SK-N-SH (cell line): ENCODE data around the gene LYL1. TPM values are rescaled to one million over a fixed set of nuclear protein-coding genes. Genes with fewer than 3 reads are reported as not detected.
A peak's percentile ranks its signal among the peaks of the same experiment; 100 is the strongest.

Experiments used
- CTCF ChIA-PET: fragments of 300-600, 350-600 bp; formaldehyde crosslinking; extraction: SDS; loops from one replicate; lab custom pipeline; 2021; lab: Yijun Ruan, JAX
- POLR2A ChIA-PET: fragments of 350-600 bp; sonication (Branson Sonifier 250); formaldehyde crosslinking; extraction: SDS; loops from one replicate; lab custom pipeline; 2020; ENCODE audit warnings: antibody characterized with exemption, inconsistent platforms; lab: Yijun Ruan, JAX
- DNase-seq: peaks from one replicate; pipeline ENCODE4 v3.0.0; 2012
- H2AFZ ChIP-seq: fragments of 200-600 bp; sonication (generic); 2 replicates; pipeline ENCODE4 v1.8.1; 2016; ENCODE audit warnings: antibody characterized with exemption, mild to moderate bottlenecking, low read depth
- H3F3A ChIP-seq: fragments of 200-600 bp; sonication (generic); replicated peaks from 2 replicates; pipeline ENCODE3; 2016; ENCODE audit warnings: antibody characterized with exemption, mild to moderate bottlenecking; ENCODE audit not compliant: insufficient read depth
- H3K27ac ChIP-seq, 2 experiments: fragments of 200-500 bp in 1 of 2; fragments of 200-600 bp in 1 of 2; sonication (Bioruptor generic) in 1 of 2; sonication (generic), shearing (Covaris generic) in 1 of 2; 2 replicates each; pipeline versions ENCODE4 v1.5.1 to v1.6.1; 2014 to 2016; ENCODE audit warnings: low read depth in 2 of 2, inconsistent platforms in 1 of 2, low read length in 1 of 2, mild to moderate bottlenecking in 1 of 2, mixed read lengths in 1 of 2
- H3K27me3 ChIP-seq: fragments of 200-600 bp; sonication (generic), shearing (Covaris generic); 2 replicates; pipeline ENCODE4 v1.6.1; 2016; ENCODE audit warnings: mixed run types; ENCODE audit not compliant: insufficient read depth
- H3K36me3 ChIP-seq, 2 experiments: fragments of 200-500 bp in 1 of 2; fragments of 200-600 bp in 1 of 2; sonication (Bioruptor generic) in 1 of 2; sonication (generic) in 1 of 2; replicated peaks in 1 of 2; 2 replicates each; pipeline versions ENCODE3 to v1.5.1; 2014 to 2016; ENCODE audit warnings: low read length in 1 of 2, mild to moderate bottlenecking in 1 of 2; ENCODE audit not compliant: insufficient read depth in 2 of 2, control insufficient read depth in 1 of 2
- H3K4me1 ChIP-seq, 2 experiments: fragments of 200-500 bp in 1 of 2; fragments of 200-600 bp in 1 of 2; sonication (Bioruptor generic) in 1 of 2; sonication (generic), shearing (Covaris generic) in 1 of 2; 2 replicates each; pipeline versions ENCODE4 v1.5.1 to v1.6.1; 2014 to 2016; ENCODE audit warnings: low read depth in 1 of 2, low read length in 1 of 2, mixed run types in 1 of 2; ENCODE audit not compliant: insufficient read depth in 2 of 2, control insufficient read depth in 1 of 2
- H3K4me2 ChIP-seq: fragments of 200-600 bp; sonication (generic), shearing (Covaris generic); 2 replicates; pipeline ENCODE4 v1.6.1; 2017; ENCODE audit warnings: mixed run types
- H3K4me3 ChIP-seq, 2 experiments: fragments of 200-500 bp in 1 of 2; fragments of 200-600 bp in 1 of 2; sonication (Bioruptor generic) in 1 of 2; sonication (generic), shearing (Covaris generic) in 1 of 2; 2 replicates each; pipeline versions ENCODE4 v1.5.1 to v1.8.1; 2014 to 2016; ENCODE audit warnings: low read depth in 2 of 2, inconsistent platforms in 1 of 2, low read length in 1 of 2, mild to moderate bottlenecking in 1 of 2, mixed read lengths in 1 of 2, moderate library complexity in 1 of 2
- H3K79me2 ChIP-seq: fragments of 200-600 bp; sonication (generic); 2 replicates; pipeline ENCODE4 v1.8.1; 2017; ENCODE audit warnings: mild to moderate bottlenecking; ENCODE audit not compliant: insufficient read depth
- H3K9ac ChIP-seq: fragments of 200-600 bp; sonication (generic); 2 replicates; pipeline ENCODE4 v1.6.1; 2017; ENCODE audit warnings: mixed run types
- H3K9me2 ChIP-seq: fragments of 200-600 bp; sonication (generic); 2 replicates; pipeline ENCODE4 v1.6.1; 2017; ENCODE audit warnings: mixed run types
- H3K9me3 ChIP-seq: fragments of 200-600 bp; sonication (generic); 2 replicates; pipeline ENCODE4 v1.6.1; 2017; ENCODE audit warnings: mixed run types, mild to moderate bottlenecking, moderate library complexity
- H4K20me1 ChIP-seq: fragments of 200-600 bp; sonication (generic); 2 replicates; pipeline ENCODE4 v1.6.1; 2017; ENCODE audit warnings: mild to moderate bottlenecking, mixed run types; ENCODE audit not compliant: insufficient read depth
- MXI1 ChIP-seq: IDR thresholded peaks from 2 replicates; pipeline ENCODE4 v1.6.1; 2012; ENCODE audit warnings: mild to moderate bottlenecking, low read depth, low read length, improper control_type of control experiment
- WGBS: methylation state at CpG from one replicate; pipeline ENCODE4 v1.1.6; 2017; ENCODE audit warnings: low lambda C conversion rate; 5-methylcytosine and 5-hydroxymethylcytosine counted together
- polyA plus RNA-seq, 3 experiments: library from polyadenylated mRNA; depleted of rRNA; stranded (reverse); fragments of >200 nt; gene quantifications; 2 replicates each; pipeline ENCODE4 v1.2.3, GENCODE V29; 2012
- TF ChIP-seq, protein P1 (sequence below): fragments of 150-350 bp; IDR thresholded peaks from 2 replicates; pipeline ENCODE4 v1.6.1; 2017; ENCODE audit warnings: antibody characterized with exemption, low read length, low read depth, borderline replicate concordance

The LYL1 gene
- polyA plus RNA-seq, 1 of the 3 experiments (the other 2 are of a cell fraction) = 2.2 TPM

DNA sequence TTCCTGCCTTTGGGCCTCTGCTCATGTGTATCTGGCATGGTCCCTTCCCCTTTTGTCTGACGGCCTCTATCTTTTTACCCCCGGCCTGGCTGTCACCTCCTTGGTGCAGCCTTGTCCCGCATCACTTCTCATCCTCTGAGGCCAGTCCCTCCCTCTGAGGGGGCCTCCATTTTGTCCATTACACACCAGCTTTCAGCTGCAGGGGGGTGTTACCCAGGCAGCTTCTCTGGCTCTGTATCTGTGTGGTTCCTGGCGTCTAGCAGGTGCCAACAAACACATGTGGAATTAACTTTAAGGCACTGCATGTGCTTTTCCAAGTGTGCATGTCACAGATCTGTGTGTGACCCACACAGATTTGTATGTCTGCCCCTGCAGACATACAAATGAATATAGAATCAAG, 52.4 kb downstream of the LYL1 start:
- Histone ChIP-seq H3K4me2 (no peak overlapping the region), H3K79me2 (peaks cover 45% of the 10 kb centered on the region), H2AFZ (no peak overlapping the region), H3K9me3 (no peaks in the 10 kb centered on the region)
- CTCF ChIA-PET = interaction anchor here (1.0 to 35.2 kb wide), 5 partner anchors 11 to 70 kb away, joined by 3 to 506 read pairs (median 167); no protein-coding TSS in a partner anchor
- peak; percentile 50; the same call in 1 of the 2 replicates for TF ChIP-seq MXI1
- TF ChIP-seq, protein P1, sequence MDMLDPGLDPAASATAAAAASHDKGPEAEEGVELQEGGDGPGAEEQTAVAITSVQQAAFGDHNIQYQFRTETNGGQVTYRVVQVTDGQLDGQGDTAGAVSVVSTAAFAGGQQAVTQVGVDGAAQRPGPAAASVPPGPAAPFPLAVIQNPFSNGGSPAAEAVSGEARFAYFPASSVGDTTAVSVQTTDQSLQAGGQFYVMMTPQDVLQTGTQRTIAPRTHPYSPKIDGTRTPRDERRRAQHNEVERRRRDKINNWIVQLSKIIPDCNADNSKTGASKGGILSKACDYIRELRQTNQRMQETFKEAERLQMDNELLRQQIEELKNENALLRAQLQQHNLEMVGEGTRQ = no peak
- TF ChIP-seq, all 33 proteins: peak for 1
- Histone ChIP-seq H3F3A (peaks cover 18% of the 10 kb centered on the region), H4K20me1 (no peaks in the 10 kb centered on the region), H3K9ac (no peak overlapping the region), H3K4me3 (no peak overlapping the region), H3K27ac (peak overlapping the region in 1 of 2 experiments; percentile 67; a peak in 3 of 4 replicates), H3K4me1 (peaks cover 47 to 54% of the 10 kb centered on the region in 2 experiments), H3K9me2 (no peaks in the 10 kb centered on the region), H3K36me3 (peaks cover 0 to 4% of the 10 kb centered on the region in 2 experiments), H3K27me3 (no peaks in the 10 kb centered on the region)
- POLR2A ChIA-PET = interaction anchor here (1.5 kb wide), 1 partner anchor 11 kb away, joined by 4 read pairs; no protein-coding TSS in a partner anchor
- 75% methylated on average over 4 of the region's 4 CpGs for WGBS
- no peak for DNase-seq

Other genes starting within 250 kb of the LYL1 start
- 29.8 and 40.7 TPM in 2 replicates for gene DNASE2, start 221.4 kb downstream of the LYL1 start, polyA plus RNA-seq (2012; rRNA removed)
- not detected in 2 replicates for gene KLF1, start 215.7 kb downstream of the LYL1 start, polyA plus RNA-seq (2012; rRNA removed)
- 29.4 and 36.6 TPM in 2 replicates for gene GCDH, start 211.7 kb downstream of the LYL1 start, polyA plus RNA-seq (2012; rRNA removed)
- gene SYCE2, start 183.6 kb downstream of the LYL1 start, polyA plus RNA-seq (2012; rRNA removed) = 0.44 and 1.1 TPM in 2 replicates
- 56.8 and 170 TPM in 2 replicates for gene FARSA, start 169.1 kb downstream of the LYL1 start, polyA plus RNA-seq (2012; rRNA removed)
- gene CALR, start 164.2 kb downstream of the LYL1 start, polyA plus RNA-seq (2012; rRNA removed) = 1,316 and 1,334 TPM in 2 replicates
- 60.4 and 116 TPM in 2 replicates for gene RAD23A, start 157.0 kb downstream of the LYL1 start, polyA plus RNA-seq (2012; rRNA removed)
- 65.7 and 91.8 TPM in 2 replicates for gene GADD45GIP1, start 145.6 kb downstream of the LYL1 start, polyA plus RNA-seq (2012; rRNA removed)
- 1.0 and 1.6 TPM in 2 replicates for gene DAND5, start 133.3 kb downstream of the LYL1 start, polyA plus RNA-seq (2012; rRNA removed)
- 5.1 and 14.8 TPM in 2 replicates for gene NFIX, start 107.4 kb downstream of the LYL1 start, polyA plus RNA-seq (2012; rRNA removed)
- 60.9 and 64.9 TPM in 2 replicates for gene TRMT1, start 13.9 kb upstream of the LYL1 start, polyA plus RNA-seq (2012; rRNA removed)
- gene NACC1, start 15.4 kb upstream of the LYL1 start, polyA plus RNA-seq (2012; rRNA removed) = 72.8 and 127 TPM in 2 replicates
- 143 and 163 TPM in 2 replicates for gene STX10, start 47.5 kb upstream of the LYL1 start, polyA plus RNA-seq (2012; rRNA removed)
- gene IER2, start 47.6 kb upstream of the LYL1 start, polyA plus RNA-seq (2012; rRNA removed) = 55.7 and 115 TPM in 2 replicates